DMS114 treated with DMSO at 0.1 percent for 48 hours (cell line): ENCODE data around the gene PTPA.

Experiments used
- DNase-seq: peaks from one replicate; lab custom pipeline; 2025; ENCODE audit not compliant: unreplicated experiment; lab: John Stamatoyannopoulos, UW

Gene PTPA

GRCh38 chr9:129110740-129111527, at the start of gene PTPA, which contains the start of gene CRAT:
Gene PTPA (plus strand): TSS chr9:129111415. CDS start chr9:129111601, 186 bp downstream.
Gene CRAT (minus strand): TSS chr9:129110793. CDS start chr9:129110509, 284 bp downstream.
- DNase-seq, result peak; percentile 67

GRCh38 chr9:129063061-129063460, 48.2 kb upstream of the PTPA start:
- no peak for DNase-seq

DNA sequence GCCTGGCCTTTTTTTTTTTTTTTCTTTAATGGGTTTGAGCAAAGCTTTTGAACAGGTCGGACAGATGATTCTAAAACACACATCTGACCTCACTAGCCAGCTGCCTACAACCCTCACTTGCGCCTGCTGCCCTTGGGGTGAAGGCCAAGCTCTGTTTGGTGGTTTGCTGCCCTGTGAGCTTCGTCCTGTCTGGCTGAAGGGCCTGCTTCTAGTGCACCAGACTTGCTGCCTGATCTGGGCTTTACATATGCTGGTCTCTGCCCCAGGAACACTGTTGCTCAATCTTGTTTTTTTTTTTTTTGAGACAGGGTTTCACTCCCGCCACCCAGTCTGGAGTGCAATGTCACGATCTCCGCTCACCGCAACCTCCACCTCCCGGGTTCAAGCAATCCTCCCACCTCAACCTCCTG, 46.7 kb upstream of the PTPA start:
- no peak for DNase-seq

- DNase-seq, result no peak
Measured at GRCh38 chr9:129068110-129068509, 43.1 kb upstream of the PTPA start.

GRCh38 chr9:129068990-129069861, 42.0 kb upstream of the PTPA start:
- no peak for DNase-seq

DNA sequence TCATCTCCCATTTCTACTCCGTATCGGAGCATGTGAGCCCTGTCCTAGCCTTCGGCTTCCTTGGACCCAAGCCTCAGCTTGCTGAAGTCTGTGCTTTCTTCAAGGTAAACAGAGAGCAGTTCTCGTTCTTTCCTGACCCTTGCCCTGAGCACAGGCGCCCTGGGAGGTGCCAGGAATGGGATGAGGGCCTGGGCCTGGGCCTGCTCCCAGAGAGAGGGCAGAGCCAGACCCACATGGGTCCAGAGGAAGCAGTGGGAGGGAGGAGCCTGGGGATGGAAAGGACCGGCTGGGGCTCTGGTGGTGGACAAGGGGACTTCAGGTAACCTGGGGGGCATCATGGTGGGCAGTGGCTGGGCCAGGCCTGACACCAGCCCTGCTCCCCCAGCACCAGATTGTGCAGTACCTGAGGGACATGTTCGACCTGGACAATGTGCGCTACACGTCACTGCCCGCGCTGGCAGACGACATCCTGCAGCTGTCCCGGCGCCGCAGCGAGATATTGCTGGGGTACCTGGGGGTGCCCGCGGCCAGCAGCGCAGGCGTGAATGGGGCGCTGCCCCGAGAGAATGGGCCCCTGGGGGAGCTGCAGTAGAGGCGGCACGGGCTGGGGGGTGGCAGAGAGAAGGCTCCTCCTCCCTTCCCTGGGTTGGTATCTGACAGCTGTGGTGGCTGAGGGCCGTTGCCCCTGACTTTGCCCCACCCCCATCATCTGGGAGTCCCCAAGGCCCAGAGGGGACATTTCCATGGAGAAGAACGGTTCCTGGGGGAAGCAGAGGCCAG, 41.2 kb upstream of the PTPA start:
- no peak for DNase-seq

DNA sequence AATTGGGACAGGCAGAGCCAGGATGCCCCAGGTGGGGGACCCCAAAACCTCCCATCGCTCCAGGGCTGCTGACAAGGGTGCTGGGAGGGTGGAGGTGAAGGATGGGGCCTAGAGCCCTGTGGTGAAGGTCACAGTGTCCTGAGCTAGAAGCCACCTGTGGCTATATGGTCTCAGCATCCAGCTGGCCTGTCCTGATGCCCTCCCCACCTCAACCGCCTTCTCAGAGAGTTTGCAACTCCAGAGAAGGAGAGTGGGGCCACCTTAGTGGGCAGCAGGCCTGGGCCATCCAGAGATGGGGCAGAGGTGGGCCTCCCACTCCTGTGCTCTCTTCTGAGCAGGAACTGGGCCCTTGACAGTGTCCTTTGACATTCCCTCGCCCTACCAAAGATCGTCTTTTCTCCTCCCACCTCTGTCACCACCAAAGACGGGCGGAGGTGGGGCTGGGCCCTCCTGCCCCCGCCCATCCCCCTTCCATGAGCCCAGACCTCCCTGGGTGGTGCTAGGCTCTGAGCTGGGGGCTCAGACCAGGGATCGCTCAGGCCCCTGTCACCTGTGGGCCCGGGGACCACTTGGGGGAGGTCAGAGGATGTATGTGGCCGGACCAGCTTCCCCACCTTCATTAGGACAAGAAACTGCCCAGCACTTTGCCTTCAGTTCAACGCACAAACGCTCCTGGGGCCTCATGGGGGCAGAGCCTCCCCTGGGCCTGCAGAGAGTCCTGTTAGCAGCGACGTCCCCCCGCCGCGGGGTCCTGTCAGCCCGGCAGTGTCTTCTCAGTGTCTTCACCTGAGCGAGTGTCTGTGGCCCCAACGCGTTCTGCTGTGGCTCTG, 40.3 kb upstream of the PTPA start:
- no peak for DNase-seq

DNA sequence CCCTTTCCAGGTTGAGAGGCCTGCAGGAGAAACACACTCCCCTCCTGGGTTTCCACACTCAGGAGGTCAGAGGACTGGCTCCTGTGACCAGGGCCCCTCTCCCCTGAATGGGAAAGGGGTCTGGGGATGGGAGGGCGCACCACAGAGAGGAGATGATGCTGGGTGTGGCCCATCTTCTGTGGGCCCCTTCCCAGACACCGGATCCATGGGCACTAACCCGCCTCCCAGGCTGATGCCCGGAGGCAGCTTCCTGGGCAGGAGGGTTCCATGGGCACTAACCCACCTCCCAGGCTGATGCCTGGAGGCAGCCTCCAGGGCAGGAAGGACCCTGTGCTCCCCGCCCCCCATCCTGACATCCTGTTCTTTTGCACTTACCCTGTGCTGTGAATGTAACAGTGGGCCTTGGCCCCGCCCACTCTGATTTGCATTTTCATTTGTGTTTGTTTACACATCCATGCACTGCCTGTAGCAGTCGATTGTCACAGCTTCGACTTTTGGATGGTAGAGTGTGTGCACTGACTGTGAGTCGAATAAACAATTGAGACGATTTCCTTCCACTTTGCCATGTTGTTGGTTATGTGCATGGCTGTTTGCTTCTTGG, 39.6 kb upstream of the PTPA start:
- DNase-seq, result no peak

- DNase-seq, result no peak
Measured at GRCh38 chr9:129072171-129072570, 39.0 kb upstream of the PTPA start.

DNA sequence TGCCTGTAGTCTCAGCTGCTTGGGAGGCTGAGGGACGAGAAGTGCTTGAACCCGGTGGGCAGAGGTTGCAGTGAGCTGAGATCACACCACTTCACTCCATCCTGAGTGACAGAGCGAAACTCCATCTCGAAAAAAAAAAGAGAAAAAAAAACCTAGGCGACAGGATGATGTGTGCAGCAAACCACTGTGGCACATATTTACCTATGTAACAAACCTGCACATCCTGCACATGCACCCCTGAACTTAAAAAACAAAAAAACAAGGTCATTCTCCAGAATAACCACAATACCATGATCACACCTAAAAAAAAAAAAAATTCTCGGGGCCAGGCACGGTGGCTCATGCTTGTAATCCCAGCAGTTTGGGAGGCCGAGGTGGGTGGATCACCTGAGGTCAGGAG, 37.8 kb upstream of the PTPA start:
- DNase-seq, result no peak

- no peak for DNase-seq
Measured at GRCh38 chr9:129074106-129074505, 37.1 kb upstream of the PTPA start.

GRCh38 chr9:129075996-129076639, 35.1 kb upstream of the PTPA start:
- no peak for DNase-seq

DNA sequence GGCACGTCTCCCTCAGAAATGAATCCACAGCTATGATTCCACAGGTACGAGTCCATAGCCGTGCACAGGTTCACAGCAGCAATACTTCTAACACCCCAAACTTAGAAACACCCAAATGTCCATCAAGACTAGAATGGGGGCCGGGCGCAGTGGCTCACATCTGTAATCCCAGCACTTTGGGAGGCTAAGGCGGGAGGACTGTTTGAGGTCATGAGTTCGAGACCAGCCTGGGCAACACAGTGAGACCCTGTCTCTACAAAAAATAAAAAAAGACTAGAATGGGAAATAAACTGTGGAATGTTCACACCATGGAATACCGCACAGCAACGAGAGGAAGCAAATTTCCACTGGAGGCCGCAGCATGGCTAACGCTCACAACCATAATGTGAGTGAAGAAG, 34.6 kb upstream of the PTPA start:
- no peak for DNase-seq

- DNase-seq, result no peak
Measured at GRCh38 chr9:129077236-129077635, 34.0 kb upstream of the PTPA start.

- no peak for DNase-seq
Measured at GRCh38 chr9:129078691-129079503, 32.3 kb upstream of the PTPA start.

GRCh38 chr9:129079829-129080228, 31.4 kb upstream of the PTPA start:
- DNase-seq, result no peak

DNA sequence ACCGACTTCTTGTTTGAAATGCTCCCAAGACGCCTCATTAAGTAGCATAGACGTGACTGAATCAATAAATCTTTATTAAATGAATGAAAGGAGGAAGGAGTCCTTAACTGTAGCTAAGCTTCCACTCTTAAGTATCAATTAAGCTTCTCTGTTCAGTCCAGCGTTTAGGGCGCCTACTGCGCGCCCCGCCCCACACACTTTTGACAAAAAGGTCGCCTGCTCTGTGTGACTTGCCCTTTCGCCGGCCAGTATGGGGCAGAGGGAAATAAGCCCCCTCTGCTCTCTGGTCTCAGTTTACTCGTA, 31.0 kb upstream of the PTPA start:
- no peak for DNase-seq

- peak; percentile 96 for DNase-seq
Measured at GRCh38 chr9:129080601-129081387, 30.4 kb upstream of the PTPA start, which contains the start of gene DOLPP1. Gene DOLPP1 (plus strand): TSS chr9:129081111. CDS start chr9:129081132, 21 bp downstream.
